BJ (cell line): Measurements from ENCODE around the gene PAF1. TPM values are rescaled to one million over a fixed set of nuclear protein-coding genes. Genes with fewer than 3 reads are reported as not detected.
"Not testable (repeated sequence)": the region's sequence is repeated elsewhere in the genome, so short reads cannot be mapped to it uniquely, and the experiment has no call there.

Experiments used
- CTCF ChIA-PET: fragments of 350-600 bp; formaldehyde crosslinking; extraction: SDS; loops from one replicate; lab custom pipeline; 2021; ENCODE audit warnings: antibody characterized with exemption, inconsistent platforms; lab: Yijun Ruan, JAX
- POLR2A ChIA-PET: fragments of 300-600 bp; sonication (Branson Sonifier 250); formaldehyde crosslinking; extraction: SDS; loops from one replicate; lab custom pipeline; 2021; ENCODE audit warnings: antibody characterized with exemption; lab: Charles Lee
- DNase-seq: peaks from one replicate; pipeline ENCODE4 v3.0.0-alpha.2; 2011; ENCODE audit warnings: low read depth
- H3K27me3 ChIP-seq: 2 replicates; pipeline ENCODE4 v1.6.0; 2011; ENCODE audit warnings: low read length; ENCODE audit not compliant: control insufficient read depth, insufficient read depth
- H3K36me3 ChIP-seq: 2 replicates; pipeline ENCODE4 v1.5.1; 2011; ENCODE audit warnings: low read length; ENCODE audit not compliant: control insufficient read depth, insufficient read depth
- H3K4me3 ChIP-seq: 2 replicates; pipeline ENCODE4 v1.5.1; 2011; ENCODE audit warnings: low read depth, mild to moderate bottlenecking, control low read depth, low read length
- polyA plus RNA-seq: library from polyadenylated mRNA; depleted of rRNA; stranded (reverse); fragments of >200 nt; gene quantifications from 2 replicates; pipeline ENCODE4 v1.2.3, GENCODE V29; 2011
- TF ChIP-seq, protein P1 (sequence below): IDR thresholded peaks from 2 replicates; pipeline ENCODE4 v1.5.1; 2011; ENCODE audit warnings: low read depth, mild to moderate bottlenecking, control low read depth, inconsistent platforms, low read length, moderate library complexity; ENCODE audit not compliant: insufficient read depth

PAF1 gene
- polyA plus RNA-seq, 1 experiment, result 50.2 TPM

- Histone ChIP-seq H3K27me3 (no peaks in the 10 kb centered on the region), H3K4me3 (no peak overlapping the region), H3K36me3 (peaks cover 77% of the 10 kb centered on the region)
- ChIA-PET POLR2A (interaction anchor here (0.5 kb wide), 1 partner anchor 993 kb away, joined by 3 read pairs; no protein-coding TSS in a partner anchor), CTCF (interaction anchor here (1.0 kb wide), 1 partner anchor 18 kb away, joined by 3 read pairs; no protein-coding TSS in a partner anchor)
- DNase-seq, result no peak
- TF ChIP-seq, protein P1, sequence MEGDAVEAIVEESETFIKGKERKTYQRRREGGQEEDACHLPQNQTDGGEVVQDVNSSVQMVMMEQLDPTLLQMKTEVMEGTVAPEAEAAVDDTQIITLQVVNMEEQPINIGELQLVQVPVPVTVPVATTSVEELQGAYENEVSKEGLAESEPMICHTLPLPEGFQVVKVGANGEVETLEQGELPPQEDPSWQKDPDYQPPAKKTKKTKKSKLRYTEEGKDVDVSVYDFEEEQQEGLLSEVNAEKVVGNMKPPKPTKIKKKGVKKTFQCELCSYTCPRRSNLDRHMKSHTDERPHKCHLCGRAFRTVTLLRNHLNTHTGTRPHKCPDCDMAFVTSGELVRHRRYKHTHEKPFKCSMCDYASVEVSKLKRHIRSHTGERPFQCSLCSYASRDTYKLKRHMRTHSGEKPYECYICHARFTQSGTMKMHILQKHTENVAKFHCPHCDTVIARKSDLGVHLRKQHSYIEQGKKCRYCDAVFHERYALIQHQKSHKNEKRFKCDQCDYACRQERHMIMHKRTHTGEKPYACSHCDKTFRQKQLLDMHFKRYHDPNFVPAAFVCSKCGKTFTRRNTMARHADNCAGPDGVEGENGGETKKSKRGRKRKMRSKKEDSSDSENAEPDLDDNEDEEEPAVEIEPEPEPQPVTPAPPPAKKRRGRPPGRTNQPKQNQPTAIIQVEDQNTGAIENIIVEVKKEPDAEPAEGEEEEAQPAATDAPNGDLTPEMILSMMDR, result no peak
These were observed 11.0 kb downstream of the PAF1 start for GRCh38 chr19:39379865-39380396.

- H3K36me3 ChIP-seq, result peaks cover 76% of the 10 kb centered on the region
- H3K4me3 ChIP-seq, DNase-seq, POLR2A ChIA-PET, H3K27me3 ChIP-seq: not testable (repeated sequence)
- CTCF ChIA-PET, result interaction anchor here (1.0 to 2.5 kb wide), 2 partner anchors 18 to 33 kb away, joined by 3 to 7 read pairs; partner anchors contain the start of gene PLEKHG2
These were observed 11.5 kb downstream of the PAF1 start for GRCh38 chr19:39379366-39379765.

DNA sequence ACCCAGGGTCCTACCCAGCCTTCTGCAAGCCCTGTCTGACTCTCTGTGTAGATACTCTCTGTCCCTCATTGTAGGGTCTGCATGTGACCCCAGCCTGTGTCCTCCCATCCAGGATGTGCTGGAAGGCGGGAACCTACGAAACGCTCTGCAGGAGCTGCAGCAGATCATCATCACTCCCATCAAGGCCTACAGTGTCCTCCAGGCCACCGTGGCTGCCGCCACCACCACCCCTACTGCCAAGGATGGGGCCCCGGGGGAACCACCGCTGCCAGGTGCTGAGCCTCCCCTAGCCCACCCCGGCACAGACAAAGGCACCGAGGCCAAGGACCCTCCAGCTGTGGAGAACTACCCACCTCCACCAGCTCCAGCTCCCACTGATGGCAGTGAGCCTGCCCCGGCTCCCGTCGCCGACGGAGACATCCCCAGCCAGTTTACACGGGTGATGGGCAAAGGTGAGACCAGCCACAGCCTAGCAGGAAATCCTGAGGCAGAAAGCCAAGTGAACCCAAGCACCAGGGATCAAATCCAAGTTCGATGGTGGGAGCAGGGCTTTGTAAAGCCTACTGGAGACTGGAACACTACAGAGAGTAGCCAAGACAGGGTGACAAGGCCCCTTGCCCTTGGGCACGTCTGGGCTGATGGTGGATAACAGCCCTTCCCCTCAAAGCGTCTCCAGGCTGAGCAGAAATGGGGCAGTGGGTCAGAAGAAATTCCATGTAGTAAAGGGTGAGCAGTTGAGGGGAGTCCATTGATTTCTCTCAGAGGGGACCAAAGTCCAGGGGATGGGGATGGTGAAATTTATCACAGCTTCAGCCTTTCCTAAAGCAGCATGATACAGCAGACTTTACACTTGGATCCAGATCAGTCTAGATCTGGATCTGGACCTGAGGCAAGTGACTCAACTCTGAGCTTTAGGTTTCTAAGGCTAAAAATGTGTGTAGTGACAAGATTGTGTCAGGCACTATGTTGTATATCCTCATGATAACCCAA lies 13.2 kb downstream of the PAF1 start:
- POLR2A ChIA-PET, result no interaction called here
- TF ChIP-seq, protein P1, result no peak
- H3K4me3 ChIP-seq, result no peak overlapping the region
- DNase-seq, result no peak
- CTCF ChIA-PET, result interaction anchor here (1.2 to 2.5 kb wide), 2 partner anchors 14 to 34 kb away, joined by 3 to 7 read pairs; partner anchors contain the start of genes MED29, PAF1 and PLEKHG2
- H3K36me3 ChIP-seq, result peaks cover 70% of the 10 kb centered on the region
- H3K27me3 ChIP-seq, result no peaks in the 10 kb centered on the region

- TF ChIP-seq, protein P1, result no peak
- DNase-seq, result no peak
- H3K36me3 ChIP-seq, result peaks cover 57% of the 10 kb centered on the region
- POLR2A ChIA-PET, result no interaction called here
- no peak overlapping the region for H3K4me3 ChIP-seq
- no peaks in the 10 kb centered on the region for H3K27me3 ChIP-seq
- CTCF ChIA-PET, result interaction anchor here (1.4 to 1.5 kb wide), 2 partner anchors 22 to 48 kb away, joined by 3 to 10 read pairs; no protein-coding TSS in a partner anchor
These were observed 15.0 kb downstream of the PAF1 start for GRCh38 chr19:39375929-39376328.

- CTCF ChIA-PET, result interaction anchor here (1.0 to 1.3 kb wide), 4 partner anchors 9 to 39 kb away, joined by 3 to 4 read pairs (median 3); no protein-coding TSS in a partner anchor
- DNase-seq, result no peak
- Histone ChIP-seq H3K4me3 (no peak overlapping the region), H3K36me3 (peaks cover 43% of the 10 kb centered on the region), H3K27me3 (no peaks in the 10 kb centered on the region)
- TF ChIP-seq, protein P1, result no peak
- POLR2A ChIA-PET, result interaction anchor here (0.6 to 0.9 kb wide), 2 partner anchors 10 to 36 kb away, joined by 3 read pairs; no protein-coding TSS in a partner anchor
These were observed 18.0 kb downstream of the PAF1 start for GRCh38 chr19:39372941-39373340.
